HG03095 (cell line): Measurements from ENCODE around the gene LRCH3.

ENCODE experiments used
- ATAC-seq: cut with Tn5 transposase; IDR thresholded peaks from one replicate; pipeline ENCODE4 v1.9.1; 2021; ENCODE audit warnings: moderate library complexity; ENCODE audit not compliant: unreplicated experiment

The LRCH3 gene

DNA sequence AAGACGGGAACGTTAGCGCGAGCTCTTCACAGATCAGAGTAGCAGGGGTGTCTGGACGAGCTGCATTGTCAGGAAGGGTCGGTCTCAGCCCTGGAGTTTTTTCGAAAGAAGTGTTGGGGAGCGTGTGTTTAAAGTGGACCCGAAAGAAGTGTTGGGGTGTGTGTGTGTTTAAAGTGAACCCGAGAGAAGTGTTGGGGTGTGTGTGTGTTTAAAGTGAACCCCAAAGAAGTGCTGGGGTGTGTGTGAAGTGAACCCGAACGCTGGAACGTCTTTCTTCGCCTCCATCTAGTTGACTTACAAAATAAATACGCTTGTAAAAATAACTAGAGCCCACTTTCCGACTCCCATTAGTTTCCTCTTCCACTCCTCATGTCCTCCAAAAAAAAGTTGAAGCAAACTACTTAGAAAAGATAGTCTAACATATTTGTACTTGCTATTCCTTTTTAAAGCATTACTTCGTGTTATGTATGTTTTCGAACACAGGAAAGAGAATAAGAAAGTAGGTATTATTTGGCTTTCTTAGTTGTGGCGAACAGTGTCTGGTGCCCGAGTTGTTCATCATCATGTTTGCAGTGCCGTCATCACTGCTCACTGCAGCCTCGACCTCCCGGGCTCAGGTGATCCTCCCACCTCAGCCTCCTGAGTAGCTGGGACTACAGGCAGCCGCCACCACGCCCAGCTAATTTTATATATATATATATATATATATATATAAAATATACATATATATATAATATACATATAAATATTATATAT is 1.0 kb downstream of the LRCH3 start:
- peak; percentile 25 for ATAC-seq

DNA sequence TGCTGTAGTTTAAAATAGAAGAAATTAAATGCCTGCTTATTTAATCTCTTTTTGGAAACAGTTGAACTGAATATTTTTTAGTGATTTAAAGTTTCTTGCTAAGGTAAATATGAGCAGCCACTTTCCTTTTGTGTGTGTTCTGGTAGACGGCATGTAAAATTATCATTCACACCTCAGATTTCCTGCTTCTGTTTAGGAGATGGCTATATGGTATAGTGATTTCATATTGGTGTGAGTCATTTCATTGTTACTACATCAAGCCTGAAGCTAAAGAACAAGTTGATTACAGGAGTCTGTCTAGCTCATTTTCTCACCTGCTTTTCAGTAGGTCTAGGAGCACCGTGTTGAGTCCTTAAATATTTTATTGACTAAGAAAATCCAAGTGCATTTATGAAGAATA is 2.2 kb downstream of the LRCH3 start:
- no peak for ATAC-seq

DNA sequence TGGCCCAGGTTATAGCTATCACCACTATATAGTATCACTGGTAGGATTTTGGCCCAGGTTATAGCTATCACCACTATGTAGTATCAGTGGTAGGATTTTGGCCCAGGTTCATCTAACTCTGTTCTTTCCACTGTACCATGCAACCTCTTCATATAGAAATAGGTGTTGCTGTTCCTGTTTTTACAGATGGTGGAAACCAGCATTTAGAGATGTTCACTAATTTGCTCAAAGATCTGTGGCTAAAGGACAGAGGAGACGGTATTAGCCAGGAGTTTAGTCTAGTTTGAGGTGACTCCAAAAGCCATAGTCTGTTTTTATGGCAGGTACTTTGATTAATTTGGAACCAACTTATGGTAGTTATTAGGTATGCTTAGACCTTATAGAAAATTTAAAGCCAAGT is 3.1 kb downstream of the LRCH3 start:
- ATAC-seq: no peak

DNA sequence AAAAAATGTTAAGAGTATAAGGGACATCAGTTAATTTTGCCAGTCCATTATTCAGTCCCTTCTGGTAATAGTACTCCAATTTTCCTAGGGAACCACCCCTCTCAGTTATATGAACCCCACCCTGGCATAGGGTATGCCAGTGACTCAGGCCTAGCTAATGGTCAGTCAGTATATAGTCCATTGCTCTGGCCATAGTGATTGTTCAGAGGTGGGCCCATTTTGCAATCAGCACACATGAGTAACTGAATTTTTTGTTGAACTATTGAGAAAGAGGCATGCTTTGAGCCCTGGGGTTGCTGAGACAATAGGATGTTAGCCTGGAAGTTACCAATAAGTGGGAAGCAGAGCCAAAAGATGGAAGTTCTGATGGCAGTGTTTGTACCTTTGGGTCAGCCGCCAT is 4.1 kb downstream of the LRCH3 start:
- ATAC-seq: no peak

DNA sequence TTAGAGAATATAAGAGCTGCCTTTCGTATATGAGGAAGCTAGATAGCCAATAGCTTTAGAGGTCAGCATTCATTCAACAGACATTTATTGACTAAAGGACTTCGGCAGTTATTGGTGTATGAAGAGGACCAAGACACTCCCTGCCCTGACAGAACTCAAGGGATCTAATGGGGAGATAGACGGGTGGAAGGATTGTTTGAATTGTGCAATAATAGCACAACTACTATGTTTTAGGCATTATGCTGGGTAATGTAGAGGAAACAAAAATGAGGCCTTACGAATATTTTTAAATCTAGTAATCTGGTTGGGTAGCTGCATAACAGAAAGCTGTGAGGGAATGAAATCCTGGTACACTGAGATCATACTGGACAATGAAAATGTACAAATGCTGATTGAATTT is 5.0 kb downstream of the LRCH3 start:
- no peak for ATAC-seq

DNA sequence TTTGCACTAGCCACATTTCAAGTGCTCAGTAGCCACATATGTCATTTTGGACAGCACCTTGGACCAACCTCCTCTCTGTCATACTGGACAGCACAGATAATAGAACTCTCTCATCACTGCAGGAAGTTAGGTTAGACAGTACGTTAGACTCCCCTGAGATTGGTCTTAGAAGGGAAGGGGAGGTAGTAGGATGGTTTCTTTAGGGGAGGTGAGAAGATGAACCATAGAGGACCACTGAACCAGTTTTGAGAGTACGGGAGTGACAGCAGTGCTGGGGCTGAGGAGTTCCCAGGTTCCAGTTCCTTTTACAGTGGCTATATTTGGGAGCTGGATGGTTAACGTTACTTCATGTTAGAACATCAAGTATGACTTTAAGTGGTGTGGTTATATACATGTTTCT is 7.8 kb downstream of the LRCH3 start:
- ATAC-seq: peak; percentile 66

DNA sequence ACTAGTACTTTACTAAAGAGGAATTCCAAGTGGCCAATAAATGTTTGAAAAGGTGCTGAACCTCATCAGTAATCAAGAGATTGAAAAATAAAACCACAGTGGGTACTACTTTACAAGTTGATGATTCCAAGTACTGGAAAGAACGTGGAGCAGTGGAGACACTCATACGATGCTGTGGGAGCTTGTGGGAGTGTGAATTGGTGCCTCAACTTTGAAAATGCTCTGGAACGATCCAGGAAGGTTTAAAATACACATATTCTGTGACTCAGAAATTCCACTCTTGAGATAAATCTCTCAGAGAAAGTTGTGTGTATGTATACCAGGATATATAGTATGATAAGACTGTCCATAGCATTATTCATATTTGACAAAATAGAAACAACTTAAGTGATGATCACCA is 9.3 kb downstream of the LRCH3 start:
- no peak for ATAC-seq

DNA sequence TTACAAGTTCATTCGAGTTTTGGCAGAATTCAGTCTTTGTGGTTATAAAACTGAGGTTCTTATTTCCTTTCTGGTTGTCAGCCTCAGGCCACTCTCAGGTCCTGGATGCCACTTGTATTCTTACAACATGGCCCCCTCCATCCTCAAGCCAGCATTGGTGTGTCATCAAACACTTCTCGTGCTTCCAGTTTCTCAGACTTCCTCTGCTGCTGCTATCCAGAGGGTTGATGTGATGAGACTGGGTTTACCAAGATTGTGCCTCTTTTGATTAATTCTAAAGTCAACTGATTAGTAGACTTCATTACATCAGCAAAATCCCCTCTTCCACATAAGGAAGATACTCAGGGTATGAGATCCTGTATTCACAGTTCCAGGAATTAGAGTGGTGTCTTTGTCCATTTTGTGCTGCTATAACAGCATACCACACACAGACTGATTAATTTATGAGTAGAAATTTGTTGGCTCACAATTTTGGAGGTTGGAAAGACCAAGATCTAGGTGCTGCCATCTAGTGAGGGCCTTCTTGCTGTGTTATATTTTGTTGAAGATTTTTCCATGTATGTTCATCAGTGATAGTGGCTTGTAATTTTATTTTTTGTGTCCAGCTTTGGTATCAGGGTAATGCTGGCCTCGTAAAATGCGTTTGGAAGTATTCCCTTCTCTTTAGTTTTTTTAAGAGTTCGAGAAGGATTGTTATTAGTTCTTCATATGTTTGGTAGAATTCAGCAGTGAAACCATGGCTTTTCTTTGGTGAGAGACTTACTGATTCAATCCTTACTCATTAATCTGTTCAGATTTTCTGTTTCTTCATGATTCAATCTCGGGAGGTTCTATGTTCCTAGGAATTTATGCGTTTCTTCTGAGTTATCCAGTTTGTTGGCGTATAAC is 11.1 kb downstream of the LRCH3 start:
- ATAC-seq: peak; percentile 34

DNA sequence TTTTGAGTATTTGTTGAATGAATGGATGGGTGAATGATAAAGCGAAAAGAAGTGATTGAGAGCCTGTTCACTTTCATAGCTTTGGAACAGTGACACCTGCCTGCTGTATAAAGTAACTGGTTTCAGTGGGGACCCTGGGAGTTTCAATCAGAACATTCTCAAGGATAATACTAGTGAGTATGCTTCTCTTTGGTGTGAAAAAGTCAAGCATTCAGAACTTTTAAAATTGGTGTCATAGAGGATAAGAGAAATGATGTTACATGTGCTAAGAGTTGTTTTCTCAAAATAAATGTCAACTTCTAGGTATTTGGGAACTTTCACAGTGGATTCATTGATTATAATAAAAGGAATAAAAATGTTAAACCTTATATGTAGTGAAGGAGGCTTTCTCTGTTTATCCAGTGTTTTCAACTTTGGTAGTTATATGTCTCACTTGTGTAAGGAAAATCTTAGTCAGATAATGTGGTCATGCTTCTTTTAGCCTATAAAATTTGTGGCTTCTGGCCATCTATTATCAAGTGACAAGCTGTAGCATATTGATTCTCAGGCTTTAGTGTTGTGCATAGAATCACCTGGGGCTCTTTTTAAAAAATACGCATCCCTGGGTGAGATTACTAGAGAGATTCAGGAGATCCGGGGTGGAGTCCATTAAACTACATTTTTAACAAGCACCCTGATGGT is 11.9 kb downstream of the LRCH3 start:
- no peak for ATAC-seq

DNA sequence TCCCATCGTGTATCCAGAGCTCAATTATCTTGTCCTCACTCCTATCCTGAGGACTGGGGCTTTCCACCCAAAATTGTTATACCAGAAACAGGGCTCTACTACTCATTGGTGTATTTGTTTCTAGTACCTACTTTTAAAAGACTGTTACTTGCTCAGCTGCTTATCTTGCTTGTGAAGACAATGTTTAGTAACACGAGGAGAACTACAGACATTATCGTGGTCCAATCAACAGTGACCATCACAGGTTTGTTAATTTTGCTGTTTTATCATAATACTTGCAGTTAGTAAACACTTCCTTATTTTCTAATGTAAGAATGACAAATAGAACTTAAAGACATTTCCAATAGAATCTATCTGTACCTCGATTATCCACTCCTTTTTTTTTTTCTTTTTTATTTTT is 13.5 kb downstream of the LRCH3 start:
- ATAC-seq: no peak

DNA sequence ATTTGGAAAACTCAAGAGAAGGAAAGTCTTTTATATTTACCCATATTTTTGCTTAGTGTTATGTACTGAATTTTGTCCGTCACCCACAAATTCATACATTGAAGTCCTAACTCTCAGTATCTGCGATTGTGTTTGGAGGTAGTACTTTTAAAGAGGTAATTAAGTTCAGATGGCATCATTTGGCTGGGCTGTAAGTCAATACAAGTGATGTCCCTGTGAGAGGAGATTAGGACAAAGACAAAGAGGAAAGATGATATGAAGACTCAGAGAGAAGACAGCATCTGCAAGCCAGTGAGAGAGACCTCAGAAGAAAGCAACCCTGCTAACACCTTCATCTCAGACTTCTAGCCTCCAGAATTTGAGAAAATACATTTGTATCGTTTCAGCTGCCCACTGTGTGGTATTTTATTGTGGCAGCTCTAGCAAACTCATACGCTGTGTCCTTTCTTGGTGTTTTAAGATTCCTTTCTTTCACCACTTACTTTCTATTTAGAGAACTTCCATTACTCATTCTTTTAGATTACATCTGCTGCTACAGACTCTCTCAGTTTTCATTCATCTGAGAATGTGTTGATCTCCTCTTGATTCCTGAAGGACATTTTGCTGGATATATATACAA is 17.0 kb downstream of the LRCH3 start:
- no peak for ATAC-seq

DNA sequence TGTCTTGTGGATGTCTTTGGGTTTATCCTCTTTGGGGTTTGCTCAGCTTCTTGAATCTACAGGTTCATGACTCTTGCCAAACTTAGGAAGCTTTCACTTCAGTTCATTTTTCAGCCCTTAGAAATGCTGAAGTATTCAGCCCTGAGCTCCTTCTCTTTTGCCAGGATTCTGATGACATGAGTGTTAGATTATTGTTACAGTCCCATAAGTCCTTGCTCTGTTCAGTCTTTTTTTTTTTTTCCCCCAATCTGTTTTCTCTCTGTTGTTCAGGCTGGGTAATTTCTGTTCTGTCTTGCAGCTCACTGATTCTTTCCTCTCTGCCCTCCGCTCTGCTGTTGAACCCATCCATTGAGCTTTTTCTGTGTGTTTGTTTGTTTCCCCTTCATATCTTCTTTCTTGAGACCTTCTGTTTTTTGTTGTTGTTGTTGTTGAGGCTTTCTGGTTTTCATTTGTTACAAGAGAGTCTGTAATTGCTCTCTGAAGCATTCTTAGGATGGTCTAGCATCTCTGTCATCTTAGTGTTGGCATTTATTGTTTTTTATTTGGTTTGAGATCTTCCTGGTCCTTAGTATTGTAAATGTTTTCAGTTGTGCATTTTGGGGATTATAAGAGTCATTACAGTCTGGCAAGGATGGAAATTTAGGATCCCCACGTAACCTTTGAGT is 18.4 kb downstream of the LRCH3 start:
- no peak for ATAC-seq

DNA sequence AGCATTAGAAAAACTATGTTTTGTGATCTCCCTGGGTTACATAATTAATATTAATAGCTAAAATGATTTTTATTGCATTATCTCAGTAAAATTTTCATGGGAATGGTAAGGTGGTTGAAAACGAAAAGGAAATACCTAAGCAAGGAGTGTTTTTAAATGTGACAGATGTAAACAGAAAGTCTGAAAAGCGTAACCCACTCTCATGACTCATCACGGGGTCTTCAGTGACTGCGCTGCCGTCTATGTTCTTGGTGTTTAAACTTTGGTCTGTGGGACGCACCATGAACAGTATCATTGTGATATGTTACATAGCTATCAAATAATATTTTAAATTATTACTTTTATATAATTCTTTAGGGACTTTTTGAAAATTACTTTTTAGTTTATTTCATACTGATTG is 19.8 kb downstream of the LRCH3 start:
- ATAC-seq: no peak

DNA sequence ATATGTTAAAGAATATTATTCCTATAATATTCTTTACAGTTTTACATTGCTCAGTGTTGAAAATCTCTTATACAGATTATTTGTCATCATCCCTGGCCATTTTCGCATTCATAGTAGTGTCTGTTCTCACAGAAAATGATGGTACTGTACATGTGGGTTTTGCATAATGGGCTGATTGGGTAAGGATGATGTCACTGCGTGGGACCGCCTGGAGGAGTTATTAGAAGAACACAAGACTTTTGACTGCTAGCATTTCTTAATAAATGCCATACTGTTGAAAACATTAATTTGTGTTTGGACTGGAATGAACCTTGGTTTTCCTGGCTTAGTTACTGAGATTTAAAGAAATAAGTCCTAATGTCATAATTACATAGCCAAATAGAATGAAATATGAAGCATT is 20.3 kb downstream of the LRCH3 start:
- no peak for ATAC-seq

DNA sequence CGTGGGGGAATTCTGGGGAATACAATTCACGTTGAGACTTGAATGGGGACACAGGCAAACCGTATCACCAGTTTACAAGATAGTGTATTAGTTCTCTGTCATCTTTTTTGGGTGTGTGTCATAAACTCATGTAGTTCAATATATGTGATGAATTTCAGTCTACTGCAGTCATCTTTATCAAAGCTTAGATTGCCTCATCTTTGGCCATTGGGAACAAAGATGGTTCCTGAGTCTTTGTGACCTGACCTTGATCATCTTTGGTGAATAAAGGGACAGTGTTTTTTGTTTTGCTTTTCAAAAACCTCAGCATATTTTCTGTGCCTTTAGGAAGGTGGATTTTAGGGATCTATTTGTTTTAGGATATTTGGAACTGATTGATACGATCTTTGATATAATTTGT is 23.3 kb downstream of the LRCH3 start:
- ATAC-seq: no peak

DNA sequence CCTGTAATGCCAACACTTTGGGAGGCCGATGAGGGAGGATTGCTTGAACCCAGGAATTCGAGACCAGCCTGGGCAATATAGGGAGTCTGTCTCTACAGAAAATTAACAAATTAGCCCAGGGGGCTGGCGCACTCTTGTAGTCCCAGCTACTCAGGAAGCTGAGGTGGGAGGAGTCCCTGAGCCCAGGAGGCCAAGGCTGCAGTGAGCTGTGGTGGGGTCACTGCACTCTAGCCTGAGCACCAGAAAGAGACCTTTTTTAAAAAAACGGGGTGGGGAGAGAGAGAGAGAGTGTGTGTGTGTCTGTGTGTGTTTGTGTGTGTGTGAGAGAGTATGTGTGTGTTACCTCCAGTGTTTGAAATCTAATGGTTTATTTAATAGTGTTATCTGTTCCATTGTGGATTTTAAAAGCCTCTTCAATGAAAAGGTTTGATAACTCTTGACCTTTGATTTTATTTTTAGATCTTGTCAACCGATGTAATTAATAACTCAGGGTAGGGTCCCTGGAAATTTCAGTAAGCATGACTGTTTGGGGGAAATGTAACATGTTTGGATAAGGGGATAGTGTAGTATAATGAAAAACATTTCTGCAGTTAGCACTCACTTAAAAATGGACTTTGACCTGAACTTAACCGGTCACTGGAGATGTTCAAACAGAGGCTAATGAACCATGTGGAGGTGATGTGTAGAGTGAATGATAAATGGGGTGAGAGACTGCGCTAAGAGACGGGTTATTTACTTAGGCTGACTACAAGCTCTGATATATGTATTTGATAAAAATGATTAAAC is 29.7 kb downstream of the LRCH3 start:
- ATAC-seq: no peak

DNA sequence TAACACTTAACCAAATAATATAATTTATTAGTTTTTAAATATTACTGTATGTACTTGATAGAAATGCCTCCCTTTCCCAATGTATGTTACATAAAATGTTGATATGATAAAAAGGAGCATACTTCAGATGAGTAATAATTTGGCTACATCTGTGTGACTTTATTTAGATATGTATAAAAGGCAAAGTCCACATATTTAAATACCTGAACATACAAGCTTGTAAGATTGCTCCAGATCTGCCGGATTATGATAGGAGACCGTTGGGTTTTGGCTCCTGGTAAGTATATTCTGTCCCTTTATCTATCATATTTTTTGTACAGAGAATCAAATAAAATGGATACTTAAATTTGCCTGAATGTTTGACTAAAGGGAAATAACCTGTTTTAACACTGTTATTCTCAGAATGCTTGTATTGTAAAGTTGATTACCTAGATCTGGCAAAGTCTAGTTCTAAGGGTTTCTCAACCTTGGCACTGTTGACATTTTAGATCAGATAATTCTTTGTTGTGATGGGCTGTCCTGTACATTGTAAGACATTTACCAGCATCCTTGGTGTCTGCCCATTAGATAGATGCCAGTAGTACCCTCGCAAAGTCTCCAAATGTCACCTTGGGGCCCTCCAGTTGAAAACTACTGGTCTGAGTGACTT is 38.5 kb downstream of the LRCH3 start:
- ATAC-seq: no peak

DNA sequence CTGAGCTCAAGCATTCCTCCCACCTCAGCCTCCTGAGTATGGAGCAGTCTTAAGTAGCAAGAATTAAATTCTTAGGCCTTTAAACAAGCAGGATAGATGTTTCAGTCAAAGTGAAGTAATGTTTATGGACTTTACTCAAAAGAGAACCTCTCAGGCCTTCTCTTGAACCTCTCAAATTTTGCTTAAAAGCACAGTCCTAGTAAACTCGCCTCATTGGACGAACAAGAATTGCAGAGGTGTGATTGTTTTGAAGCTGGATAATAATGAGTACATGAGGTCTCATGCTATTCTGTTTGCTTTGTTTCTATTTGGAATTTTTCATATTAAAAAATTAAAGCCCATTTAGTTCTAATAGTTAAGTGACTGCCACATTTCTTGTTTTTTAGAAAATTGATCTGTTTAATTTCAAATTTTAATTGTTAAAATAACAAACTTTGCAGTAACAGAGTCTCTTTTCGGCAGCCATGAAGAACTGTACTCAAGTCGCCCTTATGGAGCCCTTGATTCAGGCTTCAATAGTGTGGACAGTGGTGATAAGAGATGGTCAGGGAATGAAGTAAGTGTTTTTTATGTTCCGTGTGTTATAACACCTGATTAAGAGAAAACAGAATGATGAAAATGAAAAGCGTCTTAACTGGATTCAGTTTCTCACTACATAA is 39.4 kb downstream of the LRCH3 start:
- ATAC-seq: no peak

DNA sequence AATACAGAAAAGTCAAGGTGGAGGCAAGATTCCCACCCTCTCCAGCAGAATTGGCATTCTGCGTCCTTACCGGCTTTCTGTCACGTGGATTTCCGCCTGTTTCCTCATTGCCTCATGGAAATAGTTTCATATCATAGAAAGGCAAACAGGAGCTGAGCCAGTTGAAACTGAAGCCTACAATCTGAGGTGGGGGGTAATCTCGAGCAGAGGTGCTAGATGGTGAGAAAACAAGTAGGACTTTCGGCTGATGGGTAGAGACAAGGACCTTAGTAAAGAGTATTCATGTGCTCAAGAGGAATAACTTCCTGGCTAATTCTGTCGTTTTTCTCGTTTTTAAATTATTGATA is 39.9 kb downstream of the LRCH3 start:
- no peak for ATAC-seq
